Prostate gland (tissue), 2 donors: ENCODE results near the gene RPRD1B. TPM values are rescaled to one million over a fixed set of nuclear protein-coding genes. Genes with fewer than 3 reads are reported as not detected.

Source experiments
- DNase-seq: peaks from one replicate; pipeline ENCODE4 v3.0.0-alpha.2; 2019; ENCODE audit warnings: low spot score
- H3K27ac ChIP-seq, 2 donors: fragments of 200-600 bp; sonication (generic); 2 replicates each; pipeline ENCODE4 v1.5.1; 2017 to 2019
- H3K27me3 ChIP-seq: fragments of 200-600 bp; sonication (generic); replicated peaks from 2 replicates; pipeline ENCODE4 v1.5.1; 2019; ENCODE audit not compliant: insufficient read depth
- H3K36me3 ChIP-seq, 2 donors: fragments of 200-600 bp; sonication (generic); 1 replicate in 1 of 2; 2 replicates in 1 of 2; pipeline versions ENCODE4 v1.5.1 to v1.8.1; 2017 to 2019
- H3K4me1 ChIP-seq: fragments of 200-600 bp; sonication (generic); replicated peaks from 2 replicates; pipeline ENCODE4 v1.5.1; 2019
- H3K4me3 ChIP-seq, 2 donors: fragments of 200-600 bp; sonication (generic); 2 replicates each; pipeline ENCODE4 v1.5.1; 2017 to 2019
- H3K9me3 ChIP-seq: fragments of 200-600 bp; sonication (generic); 2 replicates; pipeline ENCODE4 v1.5.1; 2017
- POLR2A ChIP-seq: fragments of 450-650 bp; IDR thresholded peaks from one replicate; pipeline ENCODE4 v1.6.1; 2016; ENCODE audit warnings: antibody characterized with exemption, mild to moderate bottlenecking
- POLR2AphosphoS5 ChIP-seq: sonication (generic); formaldehyde crosslinking; IDR thresholded peaks from one replicate; pipeline ENCODE4 v1.6.1; 2017; ENCODE audit warnings: antibody characterized with exemption
- WGBS: methylation state at CpG from one replicate; pipeline ENCODE4 v1.1.5; 2018; 5-methylcytosine and 5-hydroxymethylcytosine counted together
- intact Hi-C: fragments of 100-400 bp; cut with DNase I; formaldehyde crosslinking; loops from one replicate; pipeline ENCODE4 v1.14.2; 2022
- total RNA-seq, 2 donors: library from RNA; depleted of rRNA; stranded (reverse); fragments of >200 nt; gene quantifications; one replicate each; pipeline ENCODE4 v1.1.0, GENCODE V29; 2016
- TF ChIP-seq, protein P1 (sequence below), 4 experiments: fragments of 200-600 bp in 2 of 4; fragments of 450-650 bp in 2 of 4; sonication (generic) in 2 of 4; IDR thresholded peaks; 1 replicate in 3 of 4; 2 replicates in 1 of 4; pipeline ENCODE4 v1.5.1; 2016 to 2019; ENCODE audit warnings: antibody characterized with exemption in 4 of 4, mild to moderate bottlenecking in 2 of 4, moderate library complexity in 2 of 4

The RPRD1B gene
- total RNA-seq, 2 donors from 2014 or later: 21.9 to 27.5 TPM

DNA sequence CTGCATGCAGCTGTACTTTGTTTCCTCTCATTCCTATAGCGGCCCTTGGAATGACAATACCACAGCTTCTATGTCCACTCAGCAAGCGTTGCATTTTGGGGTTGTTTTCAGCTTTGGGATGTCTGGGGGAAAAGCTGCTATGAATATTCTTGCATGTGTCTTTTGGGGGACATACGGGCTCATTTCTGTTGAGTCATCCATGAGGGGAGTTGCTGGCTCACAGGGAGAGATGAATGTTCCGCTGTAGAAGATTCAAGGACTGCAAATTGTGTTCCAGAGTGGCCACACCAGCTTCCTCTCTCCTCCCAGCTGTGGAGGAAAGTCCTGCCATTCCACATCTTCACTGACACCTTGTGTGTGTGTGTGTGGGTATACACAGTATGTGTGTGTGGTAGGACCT, 88.2 kb downstream of the RPRD1B start:
- DNase-seq: no peak
- no peaks in the 10 kb centered on the region for H3K27me3 ChIP-seq
- intact Hi-C loops: no loop called here
- H3K4me1 ChIP-seq: peaks cover 12% of the 10 kb centered on the region
- H3K4me3 ChIP-seq: no peak overlapping the region
- WGBS: 96% methylated on average over 4 of the region's 4 CpGs
- TF ChIP-seq POLR2AphosphoS5 (no peak), POLR2A (no peak)
- TF ChIP-seq, protein P1, sequence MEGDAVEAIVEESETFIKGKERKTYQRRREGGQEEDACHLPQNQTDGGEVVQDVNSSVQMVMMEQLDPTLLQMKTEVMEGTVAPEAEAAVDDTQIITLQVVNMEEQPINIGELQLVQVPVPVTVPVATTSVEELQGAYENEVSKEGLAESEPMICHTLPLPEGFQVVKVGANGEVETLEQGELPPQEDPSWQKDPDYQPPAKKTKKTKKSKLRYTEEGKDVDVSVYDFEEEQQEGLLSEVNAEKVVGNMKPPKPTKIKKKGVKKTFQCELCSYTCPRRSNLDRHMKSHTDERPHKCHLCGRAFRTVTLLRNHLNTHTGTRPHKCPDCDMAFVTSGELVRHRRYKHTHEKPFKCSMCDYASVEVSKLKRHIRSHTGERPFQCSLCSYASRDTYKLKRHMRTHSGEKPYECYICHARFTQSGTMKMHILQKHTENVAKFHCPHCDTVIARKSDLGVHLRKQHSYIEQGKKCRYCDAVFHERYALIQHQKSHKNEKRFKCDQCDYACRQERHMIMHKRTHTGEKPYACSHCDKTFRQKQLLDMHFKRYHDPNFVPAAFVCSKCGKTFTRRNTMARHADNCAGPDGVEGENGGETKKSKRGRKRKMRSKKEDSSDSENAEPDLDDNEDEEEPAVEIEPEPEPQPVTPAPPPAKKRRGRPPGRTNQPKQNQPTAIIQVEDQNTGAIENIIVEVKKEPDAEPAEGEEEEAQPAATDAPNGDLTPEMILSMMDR (IDR thresholded peaks at IDR 0.05): no peak
- no peaks in the 10 kb centered on the region for H3K9me3 ChIP-seq
- H3K36me3 ChIP-seq: no peaks in the 10 kb centered on the region
- H3K27ac ChIP-seq: no peak overlapping the region

DNA sequence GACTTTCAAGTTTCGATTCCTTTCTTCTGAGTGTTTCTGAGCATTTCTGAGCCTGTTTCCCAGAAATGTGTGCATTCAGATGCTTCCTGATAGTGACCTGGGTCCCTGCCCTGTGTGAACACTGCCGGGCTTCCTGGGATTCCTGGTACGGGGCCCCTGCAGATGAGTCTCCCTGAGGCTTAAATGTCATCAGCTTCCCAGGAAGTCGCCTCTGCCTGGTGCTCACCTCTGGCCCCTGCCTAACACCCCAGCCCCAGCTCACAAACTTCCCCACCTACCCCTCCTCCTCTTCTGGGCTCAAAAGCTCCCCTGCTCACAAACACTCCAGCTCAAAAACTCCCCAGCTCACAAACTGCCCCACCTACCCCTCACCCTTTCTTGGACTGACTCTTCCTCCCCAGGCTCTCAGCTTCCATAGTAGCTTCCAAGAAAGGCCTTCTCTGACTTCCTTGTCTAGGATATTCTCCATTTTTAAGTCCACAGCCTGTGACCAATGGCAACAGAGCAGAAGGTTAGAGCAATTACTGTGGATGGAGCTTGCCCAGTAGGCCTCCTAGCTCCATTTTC, 89.6 kb downstream of the RPRD1B start:
- no peak for DNase-seq
- H3K4me1 ChIP-seq: peaks cover 12% of the 10 kb centered on the region
- 18% methylated on average over 4 of the region's 4 CpGs for WGBS
- H3K27me3 ChIP-seq: no peaks in the 10 kb centered on the region
- intact Hi-C loops: no loop called here
- no peaks in the 10 kb centered on the region for H3K9me3 ChIP-seq
- no peaks in the 10 kb centered on the region for H3K36me3 ChIP-seq
- no peak overlapping the region for H3K4me3 ChIP-seq
- TF ChIP-seq POLR2AphosphoS5 (no peak), POLR2A (no peak)
- TF ChIP-seq, protein P1 (IDR thresholded peaks at IDR 0.05): no peak
- H3K27ac ChIP-seq: peak overlapping the region in 1 of 2 donors; percentile 55

DNA sequence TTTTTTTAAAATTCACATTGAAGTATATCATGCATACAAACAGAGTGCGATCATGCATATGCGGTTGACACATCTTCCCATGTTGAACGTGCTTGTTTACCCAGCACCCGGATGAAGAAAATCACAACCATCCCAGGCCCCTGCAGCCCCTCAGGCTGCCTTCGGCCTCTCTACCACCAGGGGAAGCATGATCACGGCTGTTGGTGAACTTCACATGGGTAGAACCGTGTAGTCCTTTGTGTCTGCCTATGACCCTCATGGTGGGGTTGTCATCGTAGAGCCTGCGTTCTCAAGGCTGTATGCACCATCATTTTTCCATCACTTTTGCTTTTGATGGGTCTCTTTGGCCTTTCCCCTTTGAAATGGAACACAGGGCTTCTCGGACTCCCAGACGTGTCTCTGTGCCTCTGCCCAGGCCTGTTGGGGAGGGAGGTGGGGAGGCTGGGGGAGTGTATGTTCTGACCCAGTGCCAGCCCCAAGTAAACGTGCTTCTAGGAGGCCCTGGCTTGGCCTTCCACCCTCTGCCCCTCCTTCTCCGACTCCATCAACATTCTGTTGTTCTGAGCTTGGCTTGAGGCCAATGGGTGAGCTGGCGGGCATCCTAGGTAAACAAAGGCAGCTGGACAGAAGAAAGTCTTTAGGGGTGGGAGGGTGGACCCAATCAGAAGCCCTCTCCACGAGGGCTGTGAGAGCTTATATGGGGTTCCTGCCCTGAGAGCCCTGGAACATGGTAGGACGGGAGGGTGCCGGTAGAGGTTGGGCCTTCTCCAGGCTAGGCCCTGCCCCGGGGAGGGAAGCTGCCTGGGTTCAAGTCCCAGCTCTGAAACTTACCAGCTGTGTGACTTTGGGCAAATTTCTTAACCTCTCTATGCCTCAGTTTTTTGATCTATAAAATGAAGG, 91.9 kb downstream of the RPRD1B start:
- Histone ChIP-seq H3K27ac (peak overlapping the region; percentile 36 to 65), H3K4me1 (peaks cover 12% of the 10 kb centered on the region), H3K9me3 (no peaks in the 10 kb centered on the region), H3K27me3 (no peaks in the 10 kb centered on the region), H3K4me3 (no peak overlapping the region), H3K36me3 (no peaks in the 10 kb centered on the region)
- TF ChIP-seq POLR2AphosphoS5 (peak; percentile 85), POLR2A (no peak)
- WGBS: 32% methylated on average over 18 of the region's 18 CpGs
- intact Hi-C loops: no loop called here
- peak; percentile 76 for DNase-seq

DNA sequence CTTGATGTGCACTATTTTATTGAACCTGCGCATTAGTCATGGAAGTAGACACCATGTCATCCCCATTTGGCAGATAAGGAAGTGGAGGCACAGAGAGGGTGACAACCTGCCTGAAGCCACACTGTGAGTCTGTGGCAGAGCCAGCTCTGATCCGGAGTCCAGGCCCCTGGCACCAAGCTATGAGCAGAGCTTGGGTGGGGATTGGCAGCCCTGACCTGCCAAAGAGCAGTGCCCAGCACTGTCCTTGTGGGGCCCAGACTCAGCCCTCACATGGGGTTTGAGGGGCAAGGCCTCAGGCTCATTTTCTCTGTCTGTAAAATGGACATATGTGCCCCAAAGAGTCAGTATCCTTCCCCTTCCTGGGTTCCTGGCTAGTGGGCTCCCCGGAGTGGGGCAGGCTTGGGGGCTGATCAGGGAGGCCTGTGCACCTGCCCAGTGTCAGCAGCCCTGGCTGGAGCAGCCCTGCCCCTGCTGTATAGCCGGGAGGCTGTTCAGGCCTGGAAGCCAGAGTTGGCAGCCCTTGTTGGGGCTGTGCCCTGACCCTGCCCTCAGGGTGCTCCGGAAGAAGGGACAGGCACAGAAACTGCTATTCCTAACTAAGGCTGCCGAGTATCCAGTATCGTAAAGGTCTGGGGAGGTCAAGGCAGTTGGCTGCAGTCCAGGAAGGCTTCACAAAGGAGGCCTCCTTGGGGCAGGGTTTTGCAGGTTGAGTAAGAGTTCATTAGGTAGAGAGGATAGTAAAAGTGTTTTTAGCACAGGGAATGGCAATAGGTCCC, 92.8 kb downstream of the RPRD1B start:
- 81% methylated on average over 7 of the region's 7 CpGs for WGBS
- H3K4me3 ChIP-seq: no peak overlapping the region
- peaks cover 12% of the 10 kb centered on the region for H3K4me1 ChIP-seq
- peaks cover 0 to 5% of the 10 kb centered on the region in 2 donors for H3K36me3 ChIP-seq
- no peak for DNase-seq
- TF ChIP-seq, protein P1 (IDR thresholded peaks at IDR 0.05): no peak
- no peak for TF ChIP-seq POLR2AphosphoS5
- intact Hi-C loops: no loop called here
- H3K27me3 ChIP-seq: no peaks in the 10 kb centered on the region
- H3K27ac ChIP-seq: peak overlapping the region; percentile 43 to 65
- no peaks in the 10 kb centered on the region for H3K9me3 ChIP-seq
